SK-N-SH (cell line): ENCODE results near the gene OTOP3. TPM values are rescaled to one million over a fixed set of nuclear protein-coding genes. Genes with fewer than 3 reads are reported as not detected.

ENCODE experiments used
- polyA plus RNA-seq, 3 experiments: library from polyadenylated mRNA; depleted of rRNA; stranded (reverse); fragments of >200 nt; gene quantifications; 2 replicates each; pipeline ENCODE4 v1.2.3, GENCODE V29; 2012

Gene OTOP3
- polyA plus RNA-seq, 1 of the 3 experiments (the other 2 are of a cell fraction): not detected

Other genes with a start within 250 kb of the OTOP3 start
- gene CD300LF, start 223.0 kb upstream of the OTOP3 start, polyA plus RNA-seq (2012; rRNA removed): not detected in 2 replicates
- gene RAB37, start 198.6 kb upstream of the OTOP3 start, polyA plus RNA-seq (2012; rRNA removed): 0.13 and 0.25 TPM in 2 replicates
- 26.9 and 40.1 TPM in 2 replicates for gene NHERF1, start 187.3 kb upstream of the OTOP3 start, polyA plus RNA-seq (2012; rRNA removed)
- gene NAT9, start 159.6 kb upstream of the OTOP3 start, polyA plus RNA-seq (2012; rRNA removed): 117 and 190 TPM in 2 replicates
- 0.39 and 0.45 TPM in 2 replicates for gene GRIN2C, start 76.0 kb upstream of the OTOP3 start, polyA plus RNA-seq (2012; rRNA removed)
- gene FDXR, start 62.9 kb upstream of the OTOP3 start, polyA plus RNA-seq (2012; rRNA removed): 86.7 and 89.5 TPM in 2 replicates
- not detected in 2 replicates for gene FADS6, start 42.3 kb upstream of the OTOP3 start, polyA plus RNA-seq (2012; rRNA removed)
- gene USH1G, start 12.6 kb upstream of the OTOP3 start, polyA plus RNA-seq (2012; rRNA removed): 0.06 TPM in 1 of 2 replicates, not detected in the other
- gene OTOP2, start 11.6 kb upstream of the OTOP3 start, polyA plus RNA-seq (2012; rRNA removed): not detected in 2 replicates
- gene HID1, start 36.9 kb downstream of the OTOP3 start, polyA plus RNA-seq (2012; rRNA removed): 2.5 and 2.9 TPM in 2 replicates
- 18.6 and 21.2 TPM in 2 replicates for gene CDR2L, start 51.7 kb downstream of the OTOP3 start, polyA plus RNA-seq (2012; rRNA removed)
- 87.3 and 89.2 TPM in 2 replicates for gene MRPL58, start 76.8 kb downstream of the OTOP3 start, polyA plus RNA-seq (2012; rRNA removed)
- gene ATP5PD, start 111.1 kb downstream of the OTOP3 start, polyA plus RNA-seq (2012; rRNA removed): 354 and 454 TPM in 2 replicates
- gene KCTD2, start 111.3 kb downstream of the OTOP3 start, polyA plus RNA-seq (2012; rRNA removed): 27.5 and 34.2 TPM in 2 replicates
- gene SLC16A5, start 152.1 kb downstream of the OTOP3 start, polyA plus RNA-seq (2012; rRNA removed): 0.03 and 0.06 TPM in 2 replicates
- 7.3 and 10.8 TPM in 2 replicates for gene ARMC7, start 174.1 kb downstream of the OTOP3 start, polyA plus RNA-seq (2012; rRNA removed)
- gene NT5C, start 195.8 kb downstream of the OTOP3 start, polyA plus RNA-seq (2012; rRNA removed): 111 and 114 TPM in 2 replicates
- gene JPT1, start 218.6 kb downstream of the OTOP3 start, polyA plus RNA-seq (2012; rRNA removed): 259 and 490 TPM in 2 replicates
- 85.5 and 114 TPM in 2 replicates for gene SUMO2, start 247.1 kb downstream of the OTOP3 start, polyA plus RNA-seq (2012; rRNA removed)